ENCODE data around the gene CEP135. TPM values are rescaled to one million over a fixed set of nuclear protein-coding genes. Genes with fewer than 3 reads are reported as not detected.

CEP135 gene
- polyA plus RNA-seq, 1 of the 3 experiments (the other 2 are of a cell fraction): 1.6 TPM

DNA sequence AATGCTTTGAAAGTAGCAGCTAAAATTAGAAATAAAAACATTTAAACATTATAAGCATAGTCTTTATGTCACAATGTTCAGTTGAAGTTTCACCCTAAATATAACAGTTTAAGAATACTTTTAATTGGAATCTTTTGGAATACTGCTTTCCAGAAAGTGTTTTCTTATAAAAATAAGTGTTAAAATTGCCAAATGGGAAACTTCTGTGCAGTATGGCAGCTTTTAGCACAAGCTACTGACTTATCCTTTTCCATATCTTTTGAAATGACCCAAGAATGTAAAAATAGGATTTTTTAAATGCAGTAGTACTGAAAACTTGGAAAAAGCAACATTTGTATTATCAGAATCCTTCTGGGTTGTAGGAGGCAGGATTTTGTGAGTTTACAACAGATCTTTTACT, 34.2 kb downstream of the CEP135 start:
- no peak overlapping the region for H3K27ac ChIP-seq (ENCODE audit: low read depth in 2 of 2, low read length in 1 of 2)
- H3K9me2 ChIP-seq: no peaks in the 10 kb centered on the region
- TF ChIP-seq GABPA (IDR thresholded peaks at IDR 0.05; ENCODE audit: low read depth) (no peak), GATA2 (CRISPR knock-in tag; IDR thresholded peaks at IDR 0.05) (no peak), TAF1 (IDR thresholded peaks at IDR 0.05; ENCODE audit: borderline replicate concordance, low read depth, low read length) (no peak), RAD21 (IDR thresholded peaks at IDR 0.05; ENCODE audit: low read length) (no peak), MXI1 (IDR thresholded peaks at IDR 0.05; ENCODE audit: low read depth, low read length) (no peak), FOXJ3 (CRISPR knock-in tag; IDR thresholded peaks at IDR 0.05) (no peak), EZH2phosphoT487 (IDR thresholded peaks at IDR 0.05; ENCODE audit: borderline replicate concordance, low read depth) (no peak)
- TF ChIP-seq, protein P1, sequence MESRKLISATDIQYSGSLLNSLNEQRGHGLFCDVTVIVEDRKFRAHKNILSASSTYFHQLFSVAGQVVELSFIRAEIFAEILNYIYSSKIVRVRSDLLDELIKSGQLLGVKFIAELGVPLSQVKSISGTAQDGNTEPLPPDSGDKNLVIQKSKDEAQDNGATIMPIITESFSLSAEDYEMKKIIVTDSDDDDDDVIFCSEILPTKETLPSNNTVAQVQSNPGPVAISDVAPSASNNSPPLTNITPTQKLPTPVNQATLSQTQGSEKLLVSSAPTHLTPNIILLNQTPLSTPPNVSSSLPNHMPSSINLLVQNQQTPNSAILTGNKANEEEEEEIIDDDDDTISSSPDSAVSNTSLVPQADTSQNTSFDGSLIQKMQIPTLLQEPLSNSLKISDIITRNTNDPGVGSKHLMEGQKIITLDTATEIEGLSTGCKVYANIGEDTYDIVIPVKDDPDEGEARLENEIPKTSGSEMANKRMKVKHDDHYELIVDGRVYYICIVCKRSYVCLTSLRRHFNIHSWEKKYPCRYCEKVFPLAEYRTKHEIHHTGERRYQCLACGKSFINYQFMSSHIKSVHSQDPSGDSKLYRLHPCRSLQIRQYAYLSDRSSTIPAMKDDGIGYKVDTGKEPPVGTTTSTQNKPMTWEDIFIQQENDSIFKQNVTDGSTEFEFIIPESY (IDR thresholded peaks at IDR 0.05; ENCODE audit: borderline replicate concordance, low read depth): no peak
- TF ChIP-seq, protein P2, sequence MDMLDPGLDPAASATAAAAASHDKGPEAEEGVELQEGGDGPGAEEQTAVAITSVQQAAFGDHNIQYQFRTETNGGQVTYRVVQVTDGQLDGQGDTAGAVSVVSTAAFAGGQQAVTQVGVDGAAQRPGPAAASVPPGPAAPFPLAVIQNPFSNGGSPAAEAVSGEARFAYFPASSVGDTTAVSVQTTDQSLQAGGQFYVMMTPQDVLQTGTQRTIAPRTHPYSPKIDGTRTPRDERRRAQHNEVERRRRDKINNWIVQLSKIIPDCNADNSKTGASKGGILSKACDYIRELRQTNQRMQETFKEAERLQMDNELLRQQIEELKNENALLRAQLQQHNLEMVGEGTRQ (IDR thresholded peaks at IDR 0.05; ENCODE audit: borderline replicate concordance, low read depth, low read length): no peak
- no peak for DNase-seq
- peaks cover 0 to 5% of the 10 kb centered on the region in 2 experiments; a peak in 2 of 4 replicates for H3K4me1 ChIP-seq (ENCODE audit: control insufficient read depth in 1 of 2, insufficient read depth in 2 of 2, low read depth in 1 of 2, low read length in 1 of 2)
- no peaks in the 10 kb centered on the region for H3K79me2 ChIP-seq (ENCODE audit: insufficient read depth)
- no peaks in the 10 kb centered on the region for H3F3A ChIP-seq (replicated peaks; ENCODE audit: insufficient read depth)
- H3K4me2 ChIP-seq: no peak overlapping the region
- H2AFZ ChIP-seq (ENCODE audit: low read depth): no peak overlapping the region
- ChIA-PET CTCF (interaction anchor here (0.8 kb wide), 1 partner anchor 1116 kb away, joined by 3 read pairs; no protein-coding TSS in a partner anchor), POLR2A (no interaction called here)
- no peak overlapping the region for H3K9ac ChIP-seq
- H3K27me3 ChIP-seq (ENCODE audit: insufficient read depth): no peaks in the 10 kb centered on the region
- no peaks in the 10 kb centered on the region for H3K9me3 ChIP-seq
- no peaks in the 10 kb centered on the region for H4K20me1 ChIP-seq (ENCODE audit: insufficient read depth)
- no peak overlapping the region for H3K4me3 ChIP-seq (ENCODE audit: low read depth in 2 of 2, low read length in 1 of 2)
- peaks cover 45 to 72% of the 10 kb centered on the region in 2 experiments for H3K36me3 ChIP-seq (replicated peaks in 1 of 2; ENCODE audit: control insufficient read depth in 1 of 2, insufficient read depth in 2 of 2, low read length in 1 of 2)

DNA sequence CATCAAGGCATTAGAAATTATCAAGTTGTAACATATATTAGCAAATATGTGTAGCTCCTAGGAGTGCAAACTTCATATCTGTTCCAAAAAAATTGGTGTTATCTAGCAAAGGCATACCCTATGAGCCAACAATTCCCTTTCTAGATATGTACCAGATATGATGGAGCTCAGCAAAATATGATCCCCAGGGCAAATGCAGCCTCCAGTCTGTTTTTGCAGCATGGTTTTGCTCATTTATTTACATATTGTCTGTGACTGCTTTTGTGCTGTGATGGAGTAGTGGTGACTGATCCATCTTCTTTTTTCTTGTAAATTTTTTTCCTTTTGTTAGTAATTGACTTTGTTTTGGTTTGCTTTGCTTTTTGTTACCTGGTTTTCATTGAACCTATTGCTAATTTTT, 41.0 kb downstream of the CEP135 start:
- H4K20me1 ChIP-seq (ENCODE audit: insufficient read depth): no peaks in the 10 kb centered on the region
- CTCF ChIA-PET: interaction anchor here (1.1 kb wide), 1 partner anchor 41 kb away, joined by 3 read pairs; the partner anchor contains the start of gene CEP135
- H3K9me3 ChIP-seq: no peaks in the 10 kb centered on the region
- no peaks in the 10 kb centered on the region for H3K27me3 ChIP-seq (ENCODE audit: insufficient read depth)
- no peak overlapping the region for H2AFZ ChIP-seq (ENCODE audit: low read depth)
- H3K36me3 ChIP-seq (replicated peaks in 1 of 2; ENCODE audit: control insufficient read depth in 1 of 2, insufficient read depth in 2 of 2, low read length in 1 of 2): peaks cover 21 to 38% of the 10 kb centered on the region in 2 experiments
- H3K9ac ChIP-seq: no peak overlapping the region
- no peaks in the 10 kb centered on the region for H3F3A ChIP-seq (replicated peaks; ENCODE audit: insufficient read depth)
- peak overlapping the region in 1 of 2 experiments; percentile 60; a peak in 1 of 4 replicates for H3K27ac ChIP-seq (ENCODE audit: low read depth in 2 of 2, low read length in 1 of 2)
- H3K79me2 ChIP-seq (ENCODE audit: insufficient read depth): no peaks in the 10 kb centered on the region
- no peak overlapping the region for H3K4me2 ChIP-seq
- TF ChIP-seq EP300 (IDR thresholded peaks at IDR 0.05; ENCODE audit: borderline replicate concordance in 1 of 2, low read depth in 1 of 2, low read length in 1 of 2): peak in 1 of 2 experiments; percentile 39; a peak in 1 of 4 replicates
- TF ChIP-seq GATA2 (CRISPR knock-in tag; IDR thresholded peaks at IDR 0.05): peak; percentile 83
- no peak for TF ChIP-seq TEAD4 (IDR thresholded peaks at IDR 0.05; ENCODE audit: borderline replicate concordance, insufficient read depth)
- TF ChIP-seq RAD21 (IDR thresholded peaks at IDR 0.05; ENCODE audit: low read length): peak; percentile 4; the same call in 1 of the 2 replicates
- no peak for TF ChIP-seq ELF1 (IDR thresholded peaks at IDR 0.05)
- no peak for TF ChIP-seq CHD2 (IDR thresholded peaks at IDR 0.05; ENCODE audit: low read length, partially characterized antibody)
- TF ChIP-seq RFX5 (IDR thresholded peaks at IDR 0.05; ENCODE audit: low read length): no peak
- TF ChIP-seq, protein P3, sequence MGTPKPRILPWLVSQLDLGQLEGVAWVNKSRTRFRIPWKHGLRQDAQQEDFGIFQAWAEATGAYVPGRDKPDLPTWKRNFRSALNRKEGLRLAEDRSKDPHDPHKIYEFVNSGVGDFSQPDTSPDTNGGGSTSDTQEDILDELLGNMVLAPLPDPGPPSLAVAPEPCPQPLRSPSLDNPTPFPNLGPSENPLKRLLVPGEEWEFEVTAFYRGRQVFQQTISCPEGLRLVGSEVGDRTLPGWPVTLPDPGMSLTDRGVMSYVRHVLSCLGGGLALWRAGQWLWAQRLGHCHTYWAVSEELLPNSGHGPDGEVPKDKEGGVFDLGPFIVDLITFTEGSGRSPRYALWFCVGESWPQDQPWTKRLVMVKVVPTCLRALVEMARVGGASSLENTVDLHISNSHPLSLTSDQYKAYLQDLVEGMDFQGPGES (IDR thresholded peaks at IDR 0.05; ENCODE audit: low read depth, low read length): no peak
- TF ChIP-seq YY1 (IDR thresholded peaks at IDR 0.05; ENCODE audit: low read depth): no peak
- peak; percentile 23; the same call in 1 of the 2 replicates for TF ChIP-seq MXI1 (IDR thresholded peaks at IDR 0.05; ENCODE audit: low read depth, low read length)
- peak; percentile 36; the same call in 1 of the 2 replicates for TF ChIP-seq RCOR1 (IDR thresholded peaks at IDR 0.05; ENCODE audit: low read length)
- TF ChIP-seq SIN3A (IDR thresholded peaks at IDR 0.05; ENCODE audit: borderline replicate concordance, low read depth, low read length): no peak
- POLR2A ChIA-PET: interaction anchor here (0.6 kb wide), 1 partner anchor 632 kb away, joined by 3 read pairs; no protein-coding TSS in a partner anchor
- H3K9me2 ChIP-seq: no peaks in the 10 kb centered on the region
- no peaks in the 10 kb centered on the region; a peak in 1 of 4 replicates for H3K4me1 ChIP-seq (ENCODE audit: control insufficient read depth in 1 of 2, insufficient read depth in 2 of 2, low read depth in 1 of 2, low read length in 1 of 2)
- no peak overlapping the region for H3K4me3 ChIP-seq (ENCODE audit: low read depth in 2 of 2, low read length in 1 of 2)
- peak; percentile 54 for DNase-seq

Data from SK-N-SH (cell line).